ENCODE results near the gene KLK6.

GRCh38 chr19:51000426-51000825 lies 31.0 kb upstream of the KLK6 start:
- TF ChIP-seq TAF1 (IDR thresholded peaks at IDR 0.05; ENCODE audit: borderline replicate concordance, low read depth, low read length) (no peak), POLR2AphosphoS5 (IDR thresholded peaks at IDR 0.05; ENCODE audit: low read depth, low read length) (no peak), POLR2A (IDR thresholded peaks at IDR 0.05; ENCODE audit: low read depth, low read length) (no peak)

Measured in GM12892 (cell line).